ENCODE results near the gene PSTK. TPM values are rescaled to one million over a fixed set of nuclear protein-coding genes. Genes with fewer than 3 reads are reported as not detected.

PSTK gene
- total and polyA plus RNA-seq, 9 of the 15 experiments (the other 6 are each of a cell fraction or from before 2014, with no cell fraction given), result 13.2 to 49.7 (median 18.9) TPM

DNA sequence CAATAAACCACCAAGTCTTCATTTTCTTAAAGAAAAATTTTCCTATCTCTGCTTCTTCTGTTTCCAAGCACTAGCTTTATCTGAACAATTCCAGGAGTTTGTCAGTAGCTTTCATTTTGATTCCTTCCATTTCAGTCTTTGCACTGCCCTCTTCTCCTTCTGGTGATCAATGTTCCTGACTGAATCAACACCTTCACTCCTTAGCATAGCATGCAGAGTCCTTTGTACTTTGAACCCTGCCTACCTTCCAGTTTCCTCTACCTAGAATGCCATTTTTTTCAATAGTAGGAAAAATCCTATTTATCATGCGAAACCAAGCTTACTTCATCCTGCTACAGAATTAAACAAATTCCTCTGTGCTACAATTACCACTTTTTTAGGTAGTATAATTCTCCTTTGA, 24.3 kb upstream of the PSTK start:
- intact Hi-C loops (cut with micrococcal nuclease), result no loop called here

More for the DNA sequence above, 24.3 kb upstream of the PSTK start:
- Histone ChIP-seq H3K27ac (ENCODE audit: extremely low read depth, low read depth, low read length) (no peak overlapping the region; the same call in 2 of the 3 replicates), H4K20me1 (replicated peaks; ENCODE audit: control insufficient read depth, insufficient read depth, low read length) (no peaks in the 10 kb centered on the region), H3K9me3 (replicated peaks; ENCODE audit: control insufficient read depth, insufficient read depth, low read depth, low read length) (no peaks in the 10 kb centered on the region), H3K79me2 (ENCODE audit: control insufficient read depth, insufficient read depth, low read length) (peaks cover 44% of the 10 kb centered on the region), H3K36me3 (ENCODE audit: control insufficient read depth, insufficient read depth, low read length) (peaks cover 8% of the 10 kb centered on the region; the same call in 1 of the 3 replicates), H3K4me3 (no peak overlapping the region), H3K4me2 (ENCODE audit: insufficient read depth, low read length) (peak overlapping the region; percentile 43), H2AFZ (ENCODE audit: low read depth, low read length) (no peak overlapping the region), H3K9me1 (ENCODE audit: control insufficient read depth, insufficient read depth, low read length) (no peaks in the 10 kb centered on the region), H3K27me3 (ENCODE audit: control insufficient read depth in 2 of 2, insufficient read depth in 2 of 2, low read length in 2 of 2) (no peaks in the 10 kb centered on the region), H3K9ac (ENCODE audit: insufficient read depth in 1 of 2, low read depth in 2 of 2, low read length in 2 of 2) (peak overlapping the region in 1 of 2 experiments; percentile 84; a peak in 1 of 4 replicates), H3K4me1 (replicated peaks in 1 of 2; ENCODE audit: control insufficient read depth in 2 of 2, insufficient read depth in 2 of 2, low read length in 2 of 2) (peaks cover 4 to 11% of the 10 kb centered on the region in 2 experiments; a peak in 3 of 5 replicates)
- ChIA-PET POLR2A (interaction anchor here (0.6 to 0.8 kb wide), 2 partner anchors 12 to 270 kb away, joined by 3 read pairs; no protein-coding TSS in a partner anchor), CTCF (ENCODE audit: low intra/inter-chr PET ratio) (no interaction called here)
- DNase-seq (ENCODE audit: extremely low read depth in 1 of 4, low spot score in 3 of 4), result no peak
- no peak for FAIRE-seq
- no peak for ATAC-seq
- 89% methylated on average over 1 of the region's 1 CpG for WGBS (ENCODE audit: insufficient coverage, low coverage, missing lambda C conversion rate)
- in situ Hi-C loops (cut with MboI), result no loop called here
- TF ChIP-seq KAT2B (IDR thresholded peaks at IDR 0.05; ENCODE audit: low read depth, low read length) (no peak), CBX8 (IDR thresholded peaks at IDR 0.05; ENCODE audit: borderline replicate concordance, extremely low read depth, low read depth, low read length, poor library complexity, severe bottlenecking) (no peak), YY1 (IDR thresholded peaks at IDR 0.05; ENCODE audit: borderline replicate concordance in 1 of 3, control insufficient read depth in 1 of 3, extremely low read depth in 1 of 3, insufficient read depth in 3 of 3, insufficient read length in 1 of 3, insufficient replicate concordance in 2 of 3, low read depth in 1 of 3, low read length in 2 of 3) (no peak), ZNF764 (CRISPR knock-in tag; IDR thresholded peaks at IDR 0.05; ENCODE audit: low read depth) (no peak), ZNF436 (CRISPR knock-in tag; IDR thresholded peaks at IDR 0.05) (no peak), ARID1B (IDR thresholded peaks at IDR 0.05) (no peak), CEBPG (CRISPR knock-in tag; IDR thresholded peaks at IDR 0.05) (no peak), CEBPG (tag; conservative IDR thresholded peaks at IDR 0.05 in 1 of 2, IDR thresholded peaks at IDR 0.05 in 1 of 2) (no peak), HEY1 (CRISPR knock-in tag; IDR thresholded peaks at IDR 0.05; ENCODE audit: borderline replicate concordance) (no peak), TGIF2 (CRISPR knock-in tag; IDR thresholded peaks at IDR 0.05) (no peak), CXXC5 (CRISPR knock-in tag; IDR thresholded peaks at IDR 0.05) (no peak), ZFX (CRISPR knock-in tag; IDR thresholded peaks at IDR 0.05) (no peak), CHD2 (IDR thresholded peaks at IDR 0.05; ENCODE audit: low read depth, low read length) (no peak), RHOXF2B (CRISPR knock-in tag; conservative IDR thresholded peaks at IDR 0.05) (no peak), JUN (IDR thresholded peaks at IDR 0.05; ENCODE audit: borderline replicate concordance, low read depth, low read length) (no peak), JUN (CRISPR knock-in tag; IDR thresholded peaks at IDR 0.05; ENCODE audit: borderline replicate concordance) (no peak)
- no TSS peak for BruUV-seq (replicated peaks)

All from K562 (cell line).